IPS-18a (cell line): ENCODE data around the gene RASAL1.

Experiments used
- H3K27ac ChIP-seq: one replicate; pipeline ENCODE4 v1.5.1; 2013; ENCODE audit warnings: low read length
- H3K27me3 ChIP-seq: one replicate; pipeline ENCODE4 v1.6.1; 2013; ENCODE audit warnings: mild to moderate bottlenecking, low read length; ENCODE audit not compliant: control insufficient read depth, insufficient read depth
- H3K36me3 ChIP-seq: one replicate; pipeline ENCODE4 v1.6.1; 2013; ENCODE audit warnings: low read depth, low read length; ENCODE audit not compliant: control insufficient read depth
- H3K4me1 ChIP-seq: one replicate; pipeline ENCODE4 v1.6.1; 2013; ENCODE audit warnings: low read depth, low read length; ENCODE audit not compliant: control insufficient read depth
- H3K4me3 ChIP-seq: one replicate; pipeline ENCODE4 v1.5.1; 2013; ENCODE audit warnings: low read length
- H3K9ac ChIP-seq: one replicate; pipeline ENCODE4 v1.6.1; 2013; ENCODE audit warnings: mild to moderate bottlenecking, low read length, moderate library complexity
- H3K9me3 ChIP-seq: one replicate; pipeline ENCODE4 v1.6.1; 2013; ENCODE audit warnings: low read depth, low read length; ENCODE audit not compliant: control insufficient read depth

RASAL1 gene

DNA sequence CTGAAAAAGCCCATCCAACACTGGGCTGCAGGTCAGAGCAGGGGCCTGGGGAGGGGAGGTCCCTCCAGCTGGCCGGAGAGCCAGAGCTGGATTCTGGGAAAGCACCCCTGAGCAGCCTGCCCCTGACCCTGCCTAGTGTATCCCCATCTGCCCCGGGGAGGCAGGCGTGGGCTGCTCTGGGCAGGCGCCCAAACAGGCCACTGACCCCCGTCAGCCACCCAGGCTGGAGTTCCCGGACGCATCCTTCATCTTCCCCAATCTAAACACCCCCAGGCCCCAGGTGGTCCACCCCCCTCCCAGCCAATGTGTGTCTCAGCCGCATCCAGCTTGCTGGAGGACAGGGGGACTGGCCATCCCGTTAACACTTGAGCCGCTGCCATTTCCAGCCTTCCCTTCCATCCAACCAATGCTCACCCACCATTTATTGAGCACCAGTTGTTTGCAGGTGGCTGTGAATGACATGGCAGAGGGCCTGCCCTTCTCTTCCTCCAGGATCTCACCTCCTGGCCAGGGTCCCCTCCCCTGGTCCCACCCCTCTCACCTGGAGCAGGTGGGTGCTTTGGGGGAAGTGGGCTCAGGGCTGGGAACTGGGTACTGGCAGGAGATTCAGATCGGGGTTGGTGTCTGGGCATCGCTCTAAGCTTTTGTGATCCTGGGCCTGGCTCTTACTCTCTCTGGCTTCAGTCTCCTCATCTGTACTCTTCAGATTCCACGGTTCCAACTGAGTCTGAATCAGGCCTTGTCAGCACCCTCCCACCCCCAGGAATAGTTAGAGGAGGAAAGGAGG lies 79.8 kb downstream of the RASAL1 start:
- H3K4me1 ChIP-seq, result no peaks in the 10 kb centered on the region
- no peaks in the 10 kb centered on the region for H3K36me3 ChIP-seq
- H3K27ac ChIP-seq, result no peak overlapping the region

GRCh38 chr12:113054948-113055486 lies 80.5 kb downstream of the RASAL1 start:
- no peaks in the 10 kb centered on the region for H3K36me3 ChIP-seq
- H3K27ac ChIP-seq, result no peak overlapping the region
- H3K4me1 ChIP-seq, result no peaks in the 10 kb centered on the region
- peaks cover 22% of the 10 kb centered on the region for H3K27me3 ChIP-seq
- no peak overlapping the region for H3K9ac ChIP-seq
- H3K4me3 ChIP-seq, result no peak overlapping the region
- H3K9me3 ChIP-seq, result no peaks in the 10 kb centered on the region

More for the DNA sequence above, 79.8 kb downstream of the RASAL1 start:
- Histone ChIP-seq H3K4me3 (peak overlapping the region; percentile 56), H3K9ac (no peak overlapping the region), H3K9me3 (no peaks in the 10 kb centered on the region), H3K27me3 (peaks cover 22% of the 10 kb centered on the region)

DNA sequence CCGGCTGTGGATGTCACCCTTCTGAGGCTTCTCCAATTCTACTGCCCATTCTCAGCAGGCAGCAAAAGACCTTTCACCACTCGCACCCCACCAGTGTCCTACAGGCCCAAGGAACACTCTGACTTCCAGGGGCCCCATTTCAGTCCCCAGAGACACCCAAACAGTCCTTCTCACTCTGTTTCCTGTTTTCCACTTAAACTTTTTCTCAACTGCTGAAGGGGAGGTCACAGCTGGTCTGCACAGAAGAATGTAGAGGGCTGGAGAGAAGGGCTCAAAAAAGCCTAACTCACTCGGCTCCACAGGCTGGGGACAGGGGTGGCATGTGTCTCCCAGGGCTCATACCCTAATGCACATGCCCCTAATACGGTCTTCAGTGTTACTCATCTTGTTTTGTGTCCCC lies 83.2 kb downstream of the RASAL1 start:
- no peaks in the 10 kb centered on the region for H3K36me3 ChIP-seq
- H3K9ac ChIP-seq, result no peak overlapping the region
- no peaks in the 10 kb centered on the region for H3K4me1 ChIP-seq
- H3K9me3 ChIP-seq, result no peaks in the 10 kb centered on the region
- H3K27ac ChIP-seq, result no peak overlapping the region
- no peak overlapping the region for H3K4me3 ChIP-seq
- peaks cover 22% of the 10 kb centered on the region for H3K27me3 ChIP-seq

GRCh38 chr12:113051759-113052158 lies 83.8 kb downstream of the RASAL1 start:
- peaks cover 18% of the 10 kb centered on the region for H3K27me3 ChIP-seq

GRCh38 chr12:113050795-113051194 lies 84.8 kb downstream of the RASAL1 start:
- H3K27me3 ChIP-seq, result peaks cover 12% of the 10 kb centered on the region
- H3K27ac ChIP-seq, result no peak overlapping the region
- H3K36me3 ChIP-seq, result no peaks in the 10 kb centered on the region
- H3K4me1 ChIP-seq, result no peaks in the 10 kb centered on the region
- no peak overlapping the region for H3K4me3 ChIP-seq
- no peaks in the 10 kb centered on the region for H3K9me3 ChIP-seq
- no peak overlapping the region for H3K9ac ChIP-seq

More at GRCh38 chr12:113051759-113052158, 83.8 kb downstream of the RASAL1 start:
- H3K27ac ChIP-seq, result no peak overlapping the region
- H3K36me3 ChIP-seq, result no peaks in the 10 kb centered on the region
- no peaks in the 10 kb centered on the region for H3K4me1 ChIP-seq
- no peak overlapping the region for H3K4me3 ChIP-seq
- H3K9ac ChIP-seq, result no peak overlapping the region
- no peaks in the 10 kb centered on the region for H3K9me3 ChIP-seq

- H3K9ac ChIP-seq, result no peak overlapping the region
- no peaks in the 10 kb centered on the region for H3K9me3 ChIP-seq
- no peak overlapping the region for H3K4me3 ChIP-seq
- H3K27ac ChIP-seq, result no peak overlapping the region
- peaks cover 10% of the 10 kb centered on the region for H3K27me3 ChIP-seq
- H3K4me1 ChIP-seq, result no peaks in the 10 kb centered on the region
- H3K36me3 ChIP-seq, result no peaks in the 10 kb centered on the region
These were observed 85.4 kb downstream of the RASAL1 start for GRCh38 chr12:113049976-113050742.
